ENCODE results near the gene ROBO1.

DNA sequence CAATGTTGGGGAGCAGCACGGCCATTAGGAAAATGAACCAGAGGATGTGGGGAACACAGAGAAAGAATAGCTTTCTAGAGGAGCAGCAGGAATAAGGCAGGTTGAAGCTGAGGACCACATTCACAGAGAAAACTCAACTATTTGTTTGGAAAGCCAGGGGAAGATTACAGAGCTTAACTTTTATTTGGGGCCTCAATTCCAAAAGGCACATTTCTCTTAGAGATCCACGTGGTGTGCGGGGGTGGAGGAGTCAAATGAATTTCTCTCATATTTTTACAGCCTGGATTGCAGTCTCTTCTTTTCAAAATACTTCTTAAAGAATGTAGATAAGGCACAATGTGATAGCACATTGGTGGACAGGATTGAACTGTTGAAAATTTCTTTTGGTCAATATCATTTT is 253.7 kb downstream of the ROBO1 start:
- no peak for TF ChIP-seq EZH2 (conservative IDR thresholded peaks at IDR 0.05; ENCODE audit: low read depth, low read length)
- TF ChIP-seq FOXM1 (CRISPR knock-in tag; IDR thresholded peaks at IDR 0.05) = no peak
- TF ChIP-seq, protein P1, sequence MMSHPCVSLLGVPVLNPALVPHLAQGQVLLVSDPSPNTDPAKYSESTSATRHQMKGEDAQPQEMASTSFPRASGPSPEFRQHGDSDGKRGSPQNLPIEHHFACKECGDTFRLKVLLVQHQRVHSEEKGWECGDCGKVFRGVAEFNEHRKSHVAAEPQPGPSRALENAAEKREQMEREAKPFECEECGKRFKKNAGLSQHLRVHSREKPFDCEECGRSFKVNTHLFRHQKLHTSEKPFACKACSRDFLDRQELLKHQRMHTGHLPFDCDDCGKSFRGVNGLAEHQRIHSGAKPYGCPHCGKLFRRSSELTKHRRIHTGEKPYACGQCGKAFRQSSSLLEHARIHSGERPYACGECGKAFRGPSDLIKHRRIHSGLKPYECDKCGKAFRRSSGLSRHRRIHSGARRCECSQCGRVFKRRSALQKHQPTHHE (CRISPR knock-in tag; IDR thresholded peaks at IDR 0.05; ENCODE audit: borderline replicate concordance) = no peak
- TF ChIP-seq TGIF2 (CRISPR knock-in tag; IDR thresholded peaks at IDR 0.05) = no peak
- TF ChIP-seq EP300 (IDR thresholded peaks at IDR 0.05; ENCODE audit: low read depth in 2 of 2, low read length in 2 of 2) = no peak
- no peak for TF ChIP-seq EP300 (CRISPR knock-in tag; IDR thresholded peaks at IDR 0.05; ENCODE audit: borderline replicate concordance)
- TF ChIP-seq, protein P2, sequence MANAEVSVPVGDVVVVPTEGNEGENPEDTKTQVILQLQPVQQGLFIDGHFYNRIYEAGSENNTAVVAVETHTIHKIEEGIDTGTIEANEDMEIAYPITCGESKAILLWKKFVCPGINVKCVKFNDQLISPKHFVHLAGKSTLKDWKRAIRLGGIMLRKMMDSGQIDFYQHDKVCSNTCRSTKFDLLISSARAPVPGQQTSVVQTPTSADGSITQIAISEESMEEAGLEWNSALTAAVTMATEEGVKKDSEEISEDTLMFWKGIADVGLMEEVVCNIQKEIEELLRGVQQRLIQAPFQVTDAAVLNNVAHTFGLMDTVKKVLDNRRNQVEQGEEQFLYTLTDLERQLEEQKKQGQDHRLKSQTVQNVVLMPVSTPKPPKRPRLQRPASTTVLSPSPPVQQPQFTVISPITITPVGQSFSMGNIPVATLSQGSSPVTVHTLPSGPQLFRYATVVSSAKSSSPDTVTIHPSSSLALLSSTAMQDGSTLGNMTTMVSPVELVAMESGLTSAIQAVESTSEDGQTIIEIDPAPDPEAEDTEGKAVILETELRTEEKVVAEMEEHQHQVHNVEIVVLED (CRISPR knock-in tag; IDR thresholded peaks at IDR 0.05; ENCODE audit: borderline replicate concordance) = no peak
- no peak for TF ChIP-seq NPAS2 (CRISPR knock-in tag; IDR thresholded peaks at IDR 0.05; ENCODE audit: borderline replicate concordance)
- TF ChIP-seq, protein P3, sequence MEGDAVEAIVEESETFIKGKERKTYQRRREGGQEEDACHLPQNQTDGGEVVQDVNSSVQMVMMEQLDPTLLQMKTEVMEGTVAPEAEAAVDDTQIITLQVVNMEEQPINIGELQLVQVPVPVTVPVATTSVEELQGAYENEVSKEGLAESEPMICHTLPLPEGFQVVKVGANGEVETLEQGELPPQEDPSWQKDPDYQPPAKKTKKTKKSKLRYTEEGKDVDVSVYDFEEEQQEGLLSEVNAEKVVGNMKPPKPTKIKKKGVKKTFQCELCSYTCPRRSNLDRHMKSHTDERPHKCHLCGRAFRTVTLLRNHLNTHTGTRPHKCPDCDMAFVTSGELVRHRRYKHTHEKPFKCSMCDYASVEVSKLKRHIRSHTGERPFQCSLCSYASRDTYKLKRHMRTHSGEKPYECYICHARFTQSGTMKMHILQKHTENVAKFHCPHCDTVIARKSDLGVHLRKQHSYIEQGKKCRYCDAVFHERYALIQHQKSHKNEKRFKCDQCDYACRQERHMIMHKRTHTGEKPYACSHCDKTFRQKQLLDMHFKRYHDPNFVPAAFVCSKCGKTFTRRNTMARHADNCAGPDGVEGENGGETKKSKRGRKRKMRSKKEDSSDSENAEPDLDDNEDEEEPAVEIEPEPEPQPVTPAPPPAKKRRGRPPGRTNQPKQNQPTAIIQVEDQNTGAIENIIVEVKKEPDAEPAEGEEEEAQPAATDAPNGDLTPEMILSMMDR (CRISPR knock-in tag; IDR thresholded peaks at IDR 0.05) = no peak
- TF ChIP-seq BRCA1 (CRISPR knock-in tag; IDR thresholded peaks at IDR 0.05) = no peak
- TF ChIP-seq, protein P4, sequence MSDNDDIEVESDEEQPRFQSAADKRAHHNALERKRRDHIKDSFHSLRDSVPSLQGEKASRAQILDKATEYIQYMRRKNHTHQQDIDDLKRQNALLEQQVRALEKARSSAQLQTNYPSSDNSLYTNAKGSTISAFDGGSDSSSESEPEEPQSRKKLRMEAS (IDR thresholded peaks at IDR 0.05) = no peak
